Mammary epithelial cell (primary cell): ENCODE measurements around the gene RGP1.

Source experiments
- CTCF ChIP-seq, 2 donors: IDR thresholded peaks in 1 of 2; conservative IDR thresholded peaks in 1 of 2; 2 replicates each; pipeline ENCODE4 v1.5.1; 2011 to 2012; ENCODE audit warnings: inconsistent platforms in 2 of 2, low read length in 2 of 2, mild to moderate bottlenecking in 2 of 2, control low read depth in 1 of 2, low read depth in 1 of 2; ENCODE audit not compliant: insufficient read depth in 1 of 2; ENCODE audit errors: extremely low read depth in 1 of 2
- EZH2 ChIP-seq: IDR thresholded peaks from 2 replicates; pipeline ENCODE4 v1.6.1; 2012; ENCODE audit warnings: low read length, inconsistent platforms, borderline replicate concordance

- TF ChIP-seq CTCF (conservative IDR thresholded peaks at IDR 0.05 in 1 of 2, IDR thresholded peaks at IDR 0.05 in 1 of 2; ENCODE audit: extremely low read depth in 1 of 2, insufficient read depth in 1 of 2, low read depth in 1 of 2, low read length in 2 of 2) (no peak), EZH2 (no peak)
Observed at GRCh38 chr9:35705372-35705771, 43.7 kb upstream of the RGP1 start.
